Measurements from ENCODE around the gene ARHGAP21. TPM values are rescaled to one million over a fixed set of nuclear protein-coding genes. Genes with fewer than 3 reads are reported as not detected.

ARHGAP21 gene
- total RNA-seq, 1 experiment from 2014 or later, result 115 TPM

DNA sequence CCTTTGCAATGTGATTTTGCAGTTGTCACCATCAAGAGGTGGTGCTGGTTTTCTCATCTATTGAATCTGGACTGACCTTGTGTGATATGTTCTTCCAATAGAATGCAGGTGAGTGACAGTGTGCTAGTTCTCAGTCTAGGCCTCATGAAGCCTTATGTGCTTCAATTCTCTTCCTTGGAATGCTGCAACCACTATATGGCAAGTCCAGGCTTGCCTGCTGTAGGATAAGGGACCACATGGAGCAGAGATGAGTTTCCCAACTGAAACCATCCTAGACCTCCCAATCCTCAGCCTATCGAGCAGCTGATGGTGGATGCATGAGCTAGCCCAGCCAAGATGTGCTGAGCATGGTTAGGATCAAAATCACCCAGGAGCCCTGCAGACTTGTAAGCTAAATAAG is 32.6 kb upstream of the ARHGAP21 start:
- Histone ChIP-seq H2AFZ (no peak overlapping the region), H4K20me1 (ENCODE audit: insufficient read depth) (no peaks in the 10 kb centered on the region), H3K4me2 (no peak overlapping the region), H3K9me2 (ENCODE audit: insufficient read depth) (no peaks in the 10 kb centered on the region), H3K27me3 (ENCODE audit: insufficient read depth, low read depth) (no peaks in the 10 kb centered on the region), H3K36me3 (ENCODE audit: low read depth) (no peaks in the 10 kb centered on the region), H3F3A (ENCODE audit: insufficient read depth, low read depth) (no peaks in the 10 kb centered on the region), H3K4me1 (replicated peaks; ENCODE audit: insufficient read depth) (no peaks in the 10 kb centered on the region), H3K4me3 (no peak overlapping the region), H3K9me3 (ENCODE audit: insufficient read depth, low read depth) (no peaks in the 10 kb centered on the region), H3K79me2 (ENCODE audit: low read depth) (no peaks in the 10 kb centered on the region), H3K27ac (no peak overlapping the region)
- no TSS peak for BruUV-seq (replicated peaks)
- intact Hi-C loops (cut with micrococcal nuclease; ENCODE audit: unreplicated experiment), result no loop called here
- ChIA-PET CTCF (no interaction called here), POLR2A (ENCODE audit: unreplicated experiment) (no interaction called here)
- no peak for DNase-seq
- no peak for TF ChIP-seq EZH2 (IDR thresholded peaks at IDR 0.05; ENCODE audit: low read depth)
- TF ChIP-seq, protein P1, sequence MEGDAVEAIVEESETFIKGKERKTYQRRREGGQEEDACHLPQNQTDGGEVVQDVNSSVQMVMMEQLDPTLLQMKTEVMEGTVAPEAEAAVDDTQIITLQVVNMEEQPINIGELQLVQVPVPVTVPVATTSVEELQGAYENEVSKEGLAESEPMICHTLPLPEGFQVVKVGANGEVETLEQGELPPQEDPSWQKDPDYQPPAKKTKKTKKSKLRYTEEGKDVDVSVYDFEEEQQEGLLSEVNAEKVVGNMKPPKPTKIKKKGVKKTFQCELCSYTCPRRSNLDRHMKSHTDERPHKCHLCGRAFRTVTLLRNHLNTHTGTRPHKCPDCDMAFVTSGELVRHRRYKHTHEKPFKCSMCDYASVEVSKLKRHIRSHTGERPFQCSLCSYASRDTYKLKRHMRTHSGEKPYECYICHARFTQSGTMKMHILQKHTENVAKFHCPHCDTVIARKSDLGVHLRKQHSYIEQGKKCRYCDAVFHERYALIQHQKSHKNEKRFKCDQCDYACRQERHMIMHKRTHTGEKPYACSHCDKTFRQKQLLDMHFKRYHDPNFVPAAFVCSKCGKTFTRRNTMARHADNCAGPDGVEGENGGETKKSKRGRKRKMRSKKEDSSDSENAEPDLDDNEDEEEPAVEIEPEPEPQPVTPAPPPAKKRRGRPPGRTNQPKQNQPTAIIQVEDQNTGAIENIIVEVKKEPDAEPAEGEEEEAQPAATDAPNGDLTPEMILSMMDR (conservative IDR thresholded peaks at IDR 0.05), result no peak

DNA sequence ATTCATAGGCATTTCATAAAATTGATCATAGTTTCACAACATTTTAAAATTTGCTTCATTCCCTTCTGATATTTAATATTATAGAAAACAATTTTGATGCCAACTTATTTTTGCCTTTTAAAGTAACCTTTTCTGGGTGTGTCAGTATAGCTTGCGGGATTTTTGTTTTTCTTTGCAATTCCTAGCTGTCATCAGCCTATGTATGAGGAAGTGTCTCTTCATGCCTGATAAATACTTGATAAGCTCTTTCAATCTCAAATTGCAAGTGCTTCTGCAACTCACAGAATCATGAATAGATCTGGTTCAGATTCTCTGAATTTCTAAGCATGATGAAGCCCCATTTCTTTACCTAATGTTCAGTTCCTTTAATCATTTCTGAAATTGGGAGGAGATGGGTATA is 28.0 kb upstream of the ARHGAP21 start:
- BruUV-seq (replicated peaks), result no TSS peak
- H3K4me3 ChIP-seq, result no peak overlapping the region
- no peak overlapping the region for H3K27ac ChIP-seq
- H3K9me2 ChIP-seq (ENCODE audit: insufficient read depth), result no peaks in the 10 kb centered on the region
- no peak overlapping the region for H2AFZ ChIP-seq
- intact Hi-C loops (cut with micrococcal nuclease; ENCODE audit: unreplicated experiment), result no loop called here
- no peak for TF ChIP-seq EZH2 (IDR thresholded peaks at IDR 0.05; ENCODE audit: low read depth)
- TF ChIP-seq, protein P1 (conservative IDR thresholded peaks at IDR 0.05), result no peak
- H3K36me3 ChIP-seq (ENCODE audit: low read depth), result no peaks in the 10 kb centered on the region
- ChIA-PET POLR2A (ENCODE audit: unreplicated experiment) (no interaction called here), CTCF (no interaction called here)
- H3K4me2 ChIP-seq, result no peak overlapping the region
- H3F3A ChIP-seq (ENCODE audit: insufficient read depth, low read depth), result no peaks in the 10 kb centered on the region
- no peak for DNase-seq
- no peaks in the 10 kb centered on the region for H3K9me3 ChIP-seq (ENCODE audit: insufficient read depth, low read depth)
- no peaks in the 10 kb centered on the region for H4K20me1 ChIP-seq (ENCODE audit: insufficient read depth)
- no peaks in the 10 kb centered on the region for H3K79me2 ChIP-seq (ENCODE audit: low read depth)
- no peaks in the 10 kb centered on the region for H3K4me1 ChIP-seq (replicated peaks; ENCODE audit: insufficient read depth)
- no peaks in the 10 kb centered on the region for H3K27me3 ChIP-seq (ENCODE audit: insufficient read depth, low read depth)

DNA sequence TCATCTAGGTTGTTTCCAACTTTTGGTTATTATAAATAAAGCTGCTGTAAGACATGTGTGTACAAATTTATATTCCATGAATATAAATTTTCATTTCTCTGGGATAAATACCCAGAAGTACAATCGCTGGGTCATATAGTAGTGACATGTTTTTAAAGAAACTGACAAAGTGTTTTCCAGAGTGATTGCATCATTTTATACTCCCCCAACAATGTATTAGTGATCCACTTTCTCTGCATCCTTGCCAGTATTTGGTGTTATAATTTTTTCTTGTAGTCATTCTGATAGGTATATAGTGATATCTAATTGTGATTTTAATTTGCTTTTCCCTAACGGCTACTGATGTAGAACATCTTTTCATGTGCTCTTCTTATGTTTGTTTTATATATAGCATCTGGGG is 27.0 kb upstream of the ARHGAP21 start:
- POLR2A ChIA-PET (ENCODE audit: unreplicated experiment), result no interaction called here
- Histone ChIP-seq H3K4me1 (replicated peaks; ENCODE audit: insufficient read depth) (no peaks in the 10 kb centered on the region), H3K27ac (no peak overlapping the region), H3K4me3 (no peak overlapping the region), H2AFZ (no peak overlapping the region), H3K79me2 (ENCODE audit: low read depth) (no peaks in the 10 kb centered on the region), H3K27me3 (ENCODE audit: insufficient read depth, low read depth) (no peaks in the 10 kb centered on the region), H3K9me2 (ENCODE audit: insufficient read depth) (no peaks in the 10 kb centered on the region), H3K9me3 (ENCODE audit: insufficient read depth, low read depth) (no peaks in the 10 kb centered on the region), H3F3A (ENCODE audit: insufficient read depth, low read depth) (no peaks in the 10 kb centered on the region), H3K4me2 (no peak overlapping the region), H3K36me3 (ENCODE audit: low read depth) (no peaks in the 10 kb centered on the region), H4K20me1 (ENCODE audit: insufficient read depth) (no peaks in the 10 kb centered on the region)
- TF ChIP-seq EZH2 (IDR thresholded peaks at IDR 0.05; ENCODE audit: low read depth), result no peak
- TF ChIP-seq, protein P1 (conservative IDR thresholded peaks at IDR 0.05), result no peak
- DNase-seq, result no peak
- CTCF ChIA-PET, result no interaction called here
- BruUV-seq (replicated peaks), result no TSS peak
- intact Hi-C loops (cut with micrococcal nuclease; ENCODE audit: unreplicated experiment), result no loop called here
